Neutrophil (primary cell): ENCODE measurements around the gene DRAXIN.

Experiments used
- H3K27ac ChIP-seq: fragments of 200-600 bp; sonication (generic); 2 replicates; pipeline ENCODE4 v1.5.1; 2016; ENCODE audit warnings: mild to moderate bottlenecking, moderate library complexity
- H3K27me3 ChIP-seq: fragments of 200-600 bp; sonication (generic); 2 replicates; pipeline ENCODE4 v1.6.0; 2016; ENCODE audit warnings: mild to moderate bottlenecking
- H3K36me3 ChIP-seq: fragments of 200-600 bp; sonication (generic); 2 replicates; pipeline ENCODE4 v1.5.1; 2017
- H3K4me1 ChIP-seq, 2 experiments: fragments of 200-600 bp in 1 of 2; sonication (generic) in 1 of 2; 1 replicate in 1 of 2; 2 replicates in 1 of 2; pipeline versions ENCODE4 v1.5.1 to v1.6.1; 2013 to 2016; ENCODE audit warnings: low read depth in 1 of 2, low read length in 1 of 2, mild to moderate bottlenecking in 1 of 2, moderate library complexity in 1 of 2; ENCODE audit not compliant: control insufficient read depth in 1 of 2, insufficient read depth in 1 of 2
- H3K4me3 ChIP-seq, 2 experiments: fragments of 200-600 bp in 1 of 2; sonication (generic) in 1 of 2; 1 replicate in 1 of 2; 2 replicates in 1 of 2; pipeline ENCODE4 v1.5.1; 2013 to 2016; ENCODE audit warnings: low read depth in 1 of 2, low read length in 1 of 2, mild to moderate bottlenecking in 1 of 2, moderate library complexity in 1 of 2
- H3K9me3 ChIP-seq: fragments of 200-600 bp; sonication (generic); 2 replicates; pipeline ENCODE4 v1.5.1; 2016
- CTCF ChIP-seq: fragments of 200-600 bp; sonication (generic); IDR thresholded peaks from 2 replicates; pipeline ENCODE4 v1.5.1; 2016; ENCODE audit warnings: antibody characterized with exemption

The DRAXIN gene

DNA sequence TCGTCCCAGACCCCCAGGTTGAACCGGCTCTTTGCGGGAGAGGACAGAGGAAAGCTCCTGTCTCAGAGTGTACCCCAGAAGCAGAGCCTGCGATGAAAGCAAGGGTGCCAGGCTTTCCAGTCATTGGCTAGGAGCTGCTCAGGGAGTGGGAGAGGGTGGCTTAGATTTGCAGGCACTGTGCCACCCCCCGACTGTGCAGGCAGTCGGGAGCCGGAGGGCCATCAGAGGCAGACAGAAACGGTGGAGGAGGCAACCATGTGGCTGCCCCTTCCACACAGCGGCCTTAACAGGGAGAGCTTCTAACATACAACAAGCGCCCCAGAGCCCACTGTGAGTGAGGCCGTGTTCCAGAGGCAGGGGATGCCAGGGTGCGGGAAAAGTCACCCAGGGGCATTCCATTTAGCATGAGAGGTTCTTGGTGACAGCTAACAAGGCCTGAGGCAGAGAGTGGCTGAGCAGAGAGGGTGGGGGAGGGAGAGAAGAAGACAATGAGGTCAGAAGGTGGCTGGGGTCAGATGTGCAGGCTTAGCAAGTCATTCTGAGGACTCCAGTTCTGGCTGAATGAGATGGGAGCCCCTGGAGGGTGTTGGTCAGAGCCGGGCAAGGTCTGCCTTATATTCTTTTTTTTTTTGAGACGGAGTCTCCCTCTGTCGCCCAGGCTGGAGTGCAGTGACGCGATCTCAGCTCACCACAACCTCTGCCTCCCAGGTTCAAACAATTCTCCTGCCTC lies 61.0 kb downstream of the DRAXIN start:
- no peak overlapping the region for H3K4me3 ChIP-seq
- H3K27me3 ChIP-seq, result no peaks in the 10 kb centered on the region
- H3K27ac ChIP-seq, result peak overlapping the region; percentile 45
- no peak for TF ChIP-seq CTCF
- H3K4me1 ChIP-seq, result peaks cover 17 to 21% of the 10 kb centered on the region in 2 experiments
- H3K9me3 ChIP-seq, result no peaks in the 10 kb centered on the region
- peaks cover 51% of the 10 kb centered on the region for H3K36me3 ChIP-seq

GRCh38 chr1:11753555-11754208 lies 62.2 kb downstream of the DRAXIN start:
- H3K27ac ChIP-seq, result peak overlapping the region; percentile 45
- no peak for TF ChIP-seq CTCF
- H3K36me3 ChIP-seq, result peaks cover 39% of the 10 kb centered on the region
- no peaks in the 10 kb centered on the region for H3K9me3 ChIP-seq
- no peak overlapping the region for H3K4me3 ChIP-seq
- H3K4me1 ChIP-seq, result peaks cover 11 to 17% of the 10 kb centered on the region in 2 experiments
- no peaks in the 10 kb centered on the region for H3K27me3 ChIP-seq

GRCh38 chr1:11757047-11757446 lies 65.5 kb downstream of the DRAXIN start:
- no peak for TF ChIP-seq CTCF
- Histone ChIP-seq H3K27ac (no peak overlapping the region), H3K4me1 (peaks cover 3 to 13% of the 10 kb centered on the region in 2 experiments), H3K4me3 (no peak overlapping the region), H3K36me3 (peaks cover 6% of the 10 kb centered on the region), H3K9me3 (no peaks in the 10 kb centered on the region), H3K27me3 (peaks cover 13% of the 10 kb centered on the region)

GRCh38 chr1:11759791-11760190 lies 68.3 kb downstream of the DRAXIN start:
- Histone ChIP-seq H3K27ac (no peak overlapping the region), H3K4me1 (peaks cover under 1 to 10% of the 10 kb centered on the region in 2 experiments), H3K36me3 (no peaks in the 10 kb centered on the region), H3K9me3 (no peaks in the 10 kb centered on the region), H3K27me3 (peaks cover 24% of the 10 kb centered on the region), H3K4me3 (no peak overlapping the region)
- TF ChIP-seq CTCF, result no peak

DNA sequence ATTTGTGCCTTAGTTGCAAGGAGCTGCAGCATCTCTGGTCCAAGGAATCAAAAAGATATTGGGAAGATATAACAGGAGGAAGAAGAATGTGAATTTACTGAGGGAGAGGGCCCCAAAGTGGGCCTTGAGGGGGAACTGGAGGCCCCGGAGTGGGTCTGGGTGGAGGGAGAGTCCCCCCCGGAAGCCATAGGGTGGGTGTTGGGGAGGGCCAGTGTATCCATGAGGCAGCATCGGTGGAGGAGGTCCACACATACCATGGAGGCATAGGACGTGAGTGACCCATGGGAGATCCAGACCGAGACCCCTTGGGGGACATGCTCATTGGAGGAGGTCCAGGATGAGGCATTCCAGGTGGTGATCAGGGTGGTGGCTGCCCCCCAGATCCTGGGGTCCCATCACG lies 69.8 kb downstream of the DRAXIN start:
- Histone ChIP-seq H3K9me3 (no peaks in the 10 kb centered on the region), H3K27ac (no peak overlapping the region), H3K36me3 (no peaks in the 10 kb centered on the region), H3K4me1 (peaks cover 0 to 6% of the 10 kb centered on the region in 2 experiments), H3K4me3 (no peak overlapping the region), H3K27me3 (peaks cover 24% of the 10 kb centered on the region)
- TF ChIP-seq CTCF, result no peak
